HEK293 (cell line): ENCODE data around the gene CACNA2D1.
A peak's percentile ranks its signal among the peaks of the same experiment; 100 is the strongest.

ENCODE experiments used
- CTCF ChIA-PET: fragments of 350-600 bp; formaldehyde crosslinking; extraction: SDS; loops from one replicate; lab custom pipeline; 2021; ENCODE audit warnings: antibody characterized with exemption; lab: Yijun Ruan, JAX
- POLR2A ChIA-PET: fragments of 300-600 bp; formaldehyde crosslinking; extraction: SDS; loops from one replicate; lab custom pipeline; 2020; ENCODE audit warnings: antibody characterized with exemption, inconsistent platforms; lab: Yijun Ruan, JAX
- H3K27ac ChIP-seq: fragments of 200-500 bp; sonication (Bioruptor generic); 2 replicates; pipeline ENCODE4 v1.5.1; 2014; ENCODE audit warnings: low read depth, low read length, control low read depth, inconsistent platforms; ENCODE audit errors: extremely low read depth
- H3K36me3 ChIP-seq, 2 experiments: fragments of 200-500 bp in 1 of 2; sonication (Bioruptor generic) in 1 of 2; 1 replicate in 1 of 2; 2 replicates in 1 of 2; pipeline ENCODE4 v1.5.1; 2014 to 2017; ENCODE audit warnings: inconsistent platforms in 2 of 2, low read length in 2 of 2; ENCODE audit not compliant: control insufficient read depth in 2 of 2, insufficient read depth in 1 of 2
- H3K4me1 ChIP-seq: fragments of 200-500 bp; sonication (Bioruptor generic); 2 replicates; pipeline ENCODE4 v1.5.1; 2014; ENCODE audit warnings: mild to moderate bottlenecking, low read length, inconsistent platforms; ENCODE audit not compliant: control insufficient read depth, insufficient read depth
- H3K4me3 ChIP-seq: 2 replicates; pipeline ENCODE4 v1.5.1; 2011; ENCODE audit warnings: low read depth, mild to moderate bottlenecking, control low read depth, low read length, moderate library complexity
- H3K9me3 ChIP-seq: fragments of 200-500 bp; sonication (Bioruptor generic); 2 replicates; pipeline ENCODE4 v1.5.1; 2014; ENCODE audit warnings: low read depth, low read length, inconsistent platforms; ENCODE audit not compliant: control insufficient read depth, insufficient read depth
- GLI4 ChIP-seq: fragments of 450-650 bp; formaldehyde crosslinking; IDR thresholded peaks from 2 replicates; pipeline ENCODE4 v1.5.1; 2016; ENCODE audit warnings: missing biosample characterization, missing genetic modification characterization
- KLF7 ChIP-seq: fragments of 450-650 bp; formaldehyde crosslinking; IDR thresholded peaks from 2 replicates; pipeline ENCODE4 v1.5.1; 2016; ENCODE audit warnings: missing biosample characterization, missing genetic modification characterization, borderline replicate concordance
- MEIS1 ChIP-seq: sonication (generic); formaldehyde crosslinking; IDR thresholded peaks from 2 replicates; pipeline ENCODE4 v1.8.1; 2022; ENCODE audit warnings: missing genetic modification reagents, mild to moderate bottlenecking, borderline replicate concordance
- OSR2 ChIP-seq: fragments of 450-650 bp; formaldehyde crosslinking; IDR thresholded peaks from 2 replicates; pipeline ENCODE4 v1.5.1; 2016; ENCODE audit warnings: missing biosample characterization, missing genetic modification characterization
- PRDM1 ChIP-seq: fragments of 450-650 bp; formaldehyde crosslinking; IDR thresholded peaks from 2 replicates; pipeline ENCODE4; 2016; ENCODE audit warnings: missing biosample characterization, missing genetic modification characterization
- RBAK ChIP-seq: fragments of 450-650 bp; formaldehyde crosslinking; IDR thresholded peaks from 2 replicates; pipeline ENCODE4 v1.5.1; 2016; ENCODE audit warnings: missing biosample characterization, missing genetic modification characterization
- SP7 ChIP-seq: fragments of 450-650 bp; formaldehyde crosslinking; IDR thresholded peaks from 2 replicates; pipeline ENCODE4 v1.5.1; 2016; ENCODE audit warnings: missing biosample characterization, missing genetic modification characterization
- YY2 ChIP-seq: fragments of 450-650 bp; formaldehyde crosslinking; IDR thresholded peaks from 2 replicates; pipeline ENCODE4 v1.5.1; 2016; ENCODE audit warnings: missing biosample characterization, missing genetic modification characterization
- ZBTB26 ChIP-seq: fragments of 450-650 bp; formaldehyde crosslinking; optimal IDR thresholded peaks from 2 replicates; pipeline ENCODE3; 2016; ENCODE audit warnings: missing biosample characterization, mild to moderate bottlenecking, missing genetic modification characterization
- ZFP69B ChIP-seq: fragments of 450-650 bp; formaldehyde crosslinking; IDR thresholded peaks from 2 replicates; pipeline ENCODE4 v1.5.1; 2016; ENCODE audit warnings: missing biosample characterization, missing genetic modification characterization
- ZIC2 ChIP-seq: fragments of 450-650 bp; formaldehyde crosslinking; IDR thresholded peaks from 2 replicates; pipeline ENCODE4 v1.5.1; 2016; ENCODE audit warnings: missing biosample characterization, missing genetic modification characterization
- ZNF121 ChIP-seq: fragments of 450-650 bp; formaldehyde crosslinking; IDR thresholded peaks from 2 replicates; pipeline ENCODE4 v1.5.1; 2016; ENCODE audit warnings: missing biosample characterization, missing genetic modification characterization
- ZNF174 ChIP-seq: fragments of 450-650 bp; formaldehyde crosslinking; IDR thresholded peaks from 2 replicates; pipeline ENCODE4 v1.5.0; 2017; ENCODE audit warnings: missing biosample characterization, mild to moderate bottlenecking, missing genetic modification characterization
- ZNF248 ChIP-seq: fragments of 450-650 bp; formaldehyde crosslinking; IDR thresholded peaks from 2 replicates; pipeline ENCODE4 v1.5.1; 2017; ENCODE audit warnings: missing biosample characterization, missing genetic modification characterization
- ZNF391 ChIP-seq: fragments of 450-650 bp; formaldehyde crosslinking; IDR thresholded peaks from 2 replicates; pipeline ENCODE4 v1.5.1; 2016; ENCODE audit warnings: low read depth, missing biosample characterization, missing genetic modification characterization, borderline replicate concordance
- ZNF561 ChIP-seq: fragments of 450-650 bp; IDR thresholded peaks from 2 replicates; pipeline ENCODE4 v1.5.1; 2018; ENCODE audit warnings: missing biosample characterization, missing genetic modification characterization, borderline replicate concordance
- ZNF654 ChIP-seq: fragments of 450-650 bp; formaldehyde crosslinking; IDR thresholded peaks from 2 replicates; pipeline ENCODE4 v1.5.1; 2016; ENCODE audit warnings: low read depth, missing biosample characterization, missing genetic modification characterization
- ZNF660 ChIP-seq: fragments of 450-650 bp; IDR thresholded peaks from 2 replicates; pipeline ENCODE4 v1.5.1; 2018; ENCODE audit warnings: missing biosample characterization, mild to moderate bottlenecking, missing genetic modification characterization
- ZNF707 ChIP-seq: fragments of 450-650 bp; formaldehyde crosslinking; IDR thresholded peaks from 2 replicates; pipeline ENCODE4 v1.5.1; 2016; ENCODE audit warnings: missing biosample characterization, missing genetic modification characterization
- ZNF785 ChIP-seq: fragments of 450-650 bp; formaldehyde crosslinking; IDR thresholded peaks from 2 replicates; pipeline ENCODE4 v1.5.1; 2016; ENCODE audit warnings: missing biosample characterization, missing genetic modification characterization
- TF ChIP-seq, protein P1 (sequence below): fragments of 450-650 bp; formaldehyde crosslinking; IDR thresholded peaks from 2 replicates; pipeline ENCODE4 v1.5.1; 2017; ENCODE audit warnings: missing biosample characterization, missing genetic modification characterization
- TF ChIP-seq, protein P2 (sequence below): sonication (generic); formaldehyde crosslinking; IDR thresholded peaks from 2 replicates; pipeline ENCODE4 v1.8.1; 2022; ENCODE audit warnings: mild to moderate bottlenecking, moderate library complexity, missing genetic modification reagents
- TF ChIP-seq, protein P3 (sequence below): fragments of 450-650 bp; formaldehyde crosslinking; IDR thresholded peaks from 2 replicates; pipeline ENCODE4 v1.5.1; 2016; ENCODE audit warnings: missing biosample characterization, missing genetic modification characterization, borderline replicate concordance

CACNA2D1 gene

DNA sequence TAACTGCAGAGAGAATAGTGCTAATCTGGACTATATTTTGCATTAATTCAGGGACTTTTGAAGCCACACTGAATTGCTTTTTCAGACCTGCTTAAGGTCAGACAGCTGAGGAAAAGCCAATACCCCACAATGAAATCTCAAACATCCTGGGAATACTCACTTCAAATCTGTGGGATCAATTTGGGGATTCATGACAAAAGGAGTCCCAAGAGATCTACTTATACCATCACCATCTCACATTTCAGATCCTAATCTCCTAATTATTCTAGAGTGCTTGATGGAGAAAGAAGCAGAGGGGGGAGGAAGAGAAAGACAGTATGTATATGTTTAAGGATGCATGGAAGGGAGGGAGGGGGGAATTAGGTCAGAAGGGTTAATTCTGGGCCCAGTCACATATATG, 202.2 kb downstream of the CACNA2D1 start:
- Histone ChIP-seq H3K36me3 (no peaks in the 10 kb centered on the region), H3K4me3 (no peak overlapping the region), H3K9me3 (no peaks in the 10 kb centered on the region), H3K4me1 (0 out of 2 replicates have a peak, but pooled peaks cover 3% of the 10 kb centered on the region), H3K27ac (no peak overlapping the region)
- no peak for TF ChIP-seq ZNF391 (tag by site-specific recombination)
- TF ChIP-seq MEIS1: no peak
- no peak for TF ChIP-seq ZBTB26 (tag by site-specific recombination)
- TF ChIP-seq ZNF561 (tag by site-specific recombination): no peak
- TF ChIP-seq RBAK: no peak
- ChIA-PET CTCF (interaction anchor here (0.7 kb wide), 1 partner anchor 68 kb away, joined by 5 read pairs; no protein-coding TSS in a partner anchor), POLR2A (no interaction called here)

- no peak for TF ChIP-seq SP7
- Histone ChIP-seq H3K36me3 (no peaks in the 10 kb centered on the region), H3K27ac (no peak overlapping the region), H3K4me3 (no peak overlapping the region), H3K9me3 (no peaks in the 10 kb centered on the region), H3K4me1 (peaks cover 3% of the 10 kb centered on the region)
- ChIA-PET POLR2A (no interaction called here), CTCF (interaction anchor here (0.6 kb wide), 1 partner anchor 496 kb away, joined by 4 read pairs; no protein-coding TSS in a partner anchor)
Measured at GRCh38 chr7:82235713-82236112, 207.9 kb downstream of the CACNA2D1 start.

DNA sequence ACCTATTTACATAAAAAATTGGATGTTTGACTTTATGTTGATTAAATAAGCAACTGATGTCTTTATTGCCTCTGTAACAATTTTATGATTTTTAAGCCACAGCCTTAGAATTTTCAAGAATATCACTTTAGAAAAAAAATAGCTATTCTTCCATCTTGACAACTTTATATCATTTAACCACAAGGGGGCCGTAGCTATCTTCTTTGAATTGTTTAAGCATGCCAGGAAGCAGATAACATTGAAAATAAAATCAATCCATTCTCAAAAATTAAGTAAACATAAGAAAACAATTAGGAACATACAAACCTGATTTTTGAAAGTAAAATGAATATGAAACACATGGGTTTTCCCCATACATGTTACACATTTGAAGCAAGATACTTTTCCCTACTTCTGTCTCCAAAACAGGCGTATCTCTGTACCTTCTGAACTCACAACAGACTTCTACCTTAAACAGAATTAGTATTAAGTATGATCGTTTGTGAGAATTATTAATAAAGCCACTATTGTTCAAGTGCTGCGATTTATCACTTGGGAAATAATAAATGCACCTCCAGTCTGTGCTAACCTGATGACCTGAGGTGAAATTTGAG, 209.0 kb downstream of the CACNA2D1 start:
- Histone ChIP-seq H3K4me3 (no peak overlapping the region), H3K9me3 (no peaks in the 10 kb centered on the region), H3K27ac (no peak overlapping the region), H3K36me3 (no peaks in the 10 kb centered on the region), H3K4me1 (peaks cover 3% of the 10 kb centered on the region)
- TF ChIP-seq ZNF121 (tag by site-specific recombination): no peak
- TF ChIP-seq ZNF654 (tag by site-specific recombination): peak; percentile 66
- TF ChIP-seq ZNF660 (tag by site-specific recombination): 0 out of 2 replicates have a peak, but pooled peaks have one; percentile 12
- ChIA-PET POLR2A (no interaction called here), CTCF (interaction anchor here (0.6 to 1.0 kb wide), 14 partner anchors 9 to 1212 kb away, joined by 3 to 7 read pairs (median 4); no protein-coding TSS in a partner anchor)

DNA sequence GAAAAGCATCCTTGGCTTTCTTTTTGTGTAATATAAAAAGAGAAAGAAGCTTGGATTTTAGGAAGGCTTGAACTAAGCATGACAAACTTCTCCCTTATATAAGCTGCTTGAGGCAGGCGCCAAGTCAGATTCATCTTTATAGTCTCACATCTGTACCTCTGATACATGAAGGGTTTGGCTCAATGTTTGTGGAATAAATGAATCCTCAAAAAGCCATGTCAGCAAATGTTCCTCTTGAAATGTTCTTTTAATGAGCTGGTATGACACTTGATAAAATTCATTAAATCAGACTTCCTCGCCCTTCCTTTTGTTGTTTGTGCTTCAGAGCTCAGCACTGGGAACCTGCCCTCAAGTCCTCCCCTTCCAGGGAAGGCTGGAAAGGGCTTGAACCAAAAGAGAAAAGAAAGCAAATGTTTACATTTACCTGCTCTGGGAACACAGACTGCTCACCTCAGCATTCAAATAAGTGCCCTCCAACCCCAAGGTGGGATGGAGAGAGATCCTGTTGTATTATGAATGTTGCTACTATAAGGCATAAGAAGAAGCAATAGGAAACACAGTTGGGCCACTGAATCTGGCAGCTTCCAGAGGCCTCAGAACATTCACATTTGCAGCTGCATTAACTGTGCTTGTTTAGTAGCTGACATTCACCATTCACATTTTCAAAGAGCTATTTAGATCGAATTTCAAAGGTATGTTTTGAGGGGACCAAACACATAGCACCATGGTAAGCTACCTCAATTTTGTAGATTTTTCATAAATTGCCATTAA, 212.6 kb downstream of the CACNA2D1 start:
- Histone ChIP-seq H3K4me1 (peaks cover 3% of the 10 kb centered on the region), H3K36me3 (no peaks in the 10 kb centered on the region), H3K27ac (no peak overlapping the region), H3K4me3 (no peak overlapping the region), H3K9me3 (no peaks in the 10 kb centered on the region)
- POLR2A ChIA-PET: no interaction called here
- CTCF ChIA-PET: interaction anchor here (0.7 to 1.2 kb wide), 3 partner anchors 19 to 341 kb away, joined by 3 read pairs; no protein-coding TSS in a partner anchor
- no peak for TF ChIP-seq ZIC2 (tag by site-specific recombination)
- TF ChIP-seq, protein P1, sequence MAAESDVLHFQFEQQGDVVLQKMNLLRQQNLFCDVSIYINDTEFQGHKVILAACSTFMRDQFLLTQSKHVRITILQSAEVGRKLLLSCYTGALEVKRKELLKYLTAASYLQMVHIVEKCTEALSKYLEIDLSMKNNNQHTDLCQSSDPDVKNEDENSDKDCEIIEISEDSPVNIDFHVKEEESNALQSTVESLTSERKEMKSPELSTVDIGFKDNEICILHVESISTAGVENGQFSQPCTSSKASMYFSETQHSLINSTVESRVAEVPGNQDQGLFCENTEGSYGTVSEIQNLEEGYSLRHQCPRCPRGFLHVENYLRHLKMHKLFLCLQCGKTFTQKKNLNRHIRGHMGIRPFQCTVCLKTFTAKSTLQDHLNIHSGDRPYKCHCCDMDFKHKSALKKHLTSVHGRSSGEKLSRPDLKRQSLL (tag by site-specific recombination): no peak
- no peak for TF ChIP-seq YY2 (tag by site-specific recombination)
- TF ChIP-seq ZNF707 (tag by site-specific recombination): no peak
- TF ChIP-seq, protein P2, sequence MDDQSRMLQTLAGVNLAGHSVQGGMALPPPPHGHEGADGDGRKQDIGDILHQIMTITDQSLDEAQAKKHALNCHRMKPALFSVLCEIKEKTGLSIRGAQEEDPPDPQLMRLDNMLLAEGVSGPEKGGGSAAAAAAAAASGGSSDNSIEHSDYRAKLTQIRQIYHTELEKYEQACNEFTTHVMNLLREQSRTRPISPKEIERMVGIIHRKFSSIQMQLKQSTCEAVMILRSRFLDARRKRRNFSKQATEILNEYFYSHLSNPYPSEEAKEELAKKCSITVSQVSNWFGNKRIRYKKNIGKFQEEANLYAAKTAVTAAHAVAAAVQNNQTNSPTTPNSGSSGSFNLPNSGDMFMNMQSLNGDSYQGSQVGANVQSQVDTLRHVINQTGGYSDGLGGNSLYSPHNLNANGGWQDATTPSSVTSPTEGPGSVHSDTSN (CRISPR knock-in tag): no peak
- no peak for TF ChIP-seq OSR2 (tag by site-specific recombination)
- TF ChIP-seq, protein P3, sequence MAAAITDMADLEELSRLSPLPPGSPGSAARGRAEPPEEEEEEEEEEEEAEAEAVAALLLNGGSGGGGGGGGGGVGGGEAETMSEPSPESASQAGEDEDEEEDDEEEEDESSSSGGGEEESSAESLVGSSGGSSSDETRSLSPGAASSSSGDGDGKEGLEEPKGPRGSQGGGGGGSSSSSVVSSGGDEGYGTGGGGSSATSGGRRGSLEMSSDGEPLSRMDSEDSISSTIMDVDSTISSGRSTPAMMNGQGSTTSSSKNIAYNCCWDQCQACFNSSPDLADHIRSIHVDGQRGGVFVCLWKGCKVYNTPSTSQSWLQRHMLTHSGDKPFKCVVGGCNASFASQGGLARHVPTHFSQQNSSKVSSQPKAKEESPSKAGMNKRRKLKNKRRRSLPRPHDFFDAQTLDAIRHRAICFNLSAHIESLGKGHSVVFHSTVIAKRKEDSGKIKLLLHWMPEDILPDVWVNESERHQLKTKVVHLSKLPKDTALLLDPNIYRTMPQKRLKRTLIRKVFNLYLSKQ (tag by site-specific recombination): no peak
- TF ChIP-seq GLI4: no peak
- TF ChIP-seq ZNF174 (tag by site-specific recombination): no peak
- no peak for TF ChIP-seq ZNF248 (tag by site-specific recombination)
- TF ChIP-seq PRDM1: no peak
- no peak for TF ChIP-seq ZNF785
- TF ChIP-seq ZFP69B (tag by site-specific recombination): no peak
- TF ChIP-seq KLF7 (tag by site-specific recombination): no peak
